CD14-positive monocyte (primary cell): Measurements from ENCODE around the gene ZNF638. TPM values are rescaled to one million over a fixed set of nuclear protein-coding genes. Genes with fewer than 3 reads are reported as not detected.

Experiments used
- DNase-seq, 3 donors: peaks; one replicate each; pipeline ENCODE4 v3.0.0-alpha.2; 2011 to 2022
- H2AFZ ChIP-seq: 2 replicates; pipeline ENCODE4 v1.6.0; 2012; ENCODE audit warnings: mild to moderate bottlenecking, low read depth, low read length, inconsistent platforms; ENCODE audit not compliant: insufficient read depth, poor library complexity, severe bottlenecking
- H3K27ac ChIP-seq, 2 donors: 1 replicate in 1 of 2; 2 replicates in 1 of 2; pipeline ENCODE4 v1.5.1; 2012 to 2013; ENCODE audit warnings: low read length in 2 of 2, control low read depth in 1 of 2, inconsistent platforms in 1 of 2, low read depth in 1 of 2, mild to moderate bottlenecking in 1 of 2
- H3K27me3 ChIP-seq, 2 donors: one replicate each; pipeline versions ENCODE4 v1.6.0 to v1.6.1; 2011 to 2013; ENCODE audit warnings: low read length in 2 of 2; ENCODE audit not compliant: control insufficient read depth in 2 of 2, insufficient read depth in 2 of 2
- H3K36me3 ChIP-seq, 2 donors: replicated peaks in 1 of 2; 1 replicate in 1 of 2; 2 replicates in 1 of 2; pipeline versions ENCODE4 v1.5.1 to v1.6.1; 2012 to 2013; ENCODE audit warnings: low read length in 2 of 2, control low read depth in 1 of 2, inconsistent platforms in 1 of 2, mild to moderate bottlenecking in 1 of 2; ENCODE audit not compliant: insufficient read depth in 2 of 2, control insufficient read depth in 1 of 2
- H3K4me1 ChIP-seq, 2 donors: 1 replicate in 1 of 2; 2 replicates in 1 of 2; pipeline versions ENCODE4 v1.5.1 to v1.6.1; 2012 to 2013; ENCODE audit warnings: low read length in 2 of 2, control low read depth in 1 of 2, inconsistent platforms in 1 of 2, mild to moderate bottlenecking in 1 of 2, moderate library complexity in 1 of 2; ENCODE audit not compliant: insufficient read depth in 2 of 2, control insufficient read depth in 1 of 2
- H3K4me2 ChIP-seq: replicated peaks from 2 replicates; pipeline ENCODE3; 2012; ENCODE audit warnings: low read length, moderate library complexity, mild to moderate bottlenecking; ENCODE audit not compliant: poor library complexity, severe bottlenecking; ENCODE audit errors: extremely low read depth
- H3K4me3 ChIP-seq, 3 experiments: fragments of 200-600 bp in 1 of 3; sonication (generic) in 1 of 3; replicated peaks in 1 of 3; 1 replicate in 2 of 3; 2 replicates in 1 of 3; pipeline ENCODE4 v1.5.1; 2011 to 2013; ENCODE audit warnings: low read length in 3 of 3, mild to moderate bottlenecking in 3 of 3, control low read depth in 2 of 3, low read depth in 2 of 3, inconsistent platforms in 1 of 3, moderate library complexity in 1 of 3
- H3K79me2 ChIP-seq: 2 replicates; pipeline ENCODE4 v1.6.0; 2012; ENCODE audit warnings: mild to moderate bottlenecking, control low read depth, inconsistent platforms, low read length, moderate library complexity; ENCODE audit not compliant: insufficient read depth
- H3K9ac ChIP-seq: 2 replicates; pipeline ENCODE4 v1.6.0; 2017; ENCODE audit warnings: low read length, mild to moderate bottlenecking; ENCODE audit not compliant: insufficient read depth, poor library complexity, severe bottlenecking
- H3K9me3 ChIP-seq, 2 donors: replicated peaks in 1 of 2; 1 replicate in 1 of 2; 2 replicates in 1 of 2; pipeline versions ENCODE4 v1.5.1 to v1.6.1; 2012 to 2013; ENCODE audit warnings: low read length in 2 of 2, control low read depth in 1 of 2; ENCODE audit not compliant: control insufficient read depth in 1 of 2, insufficient read depth in 1 of 2
- H4K20me1 ChIP-seq: 2 replicates; pipeline ENCODE4 v1.6.0; 2012; ENCODE audit warnings: mild to moderate bottlenecking, low read length, control low read depth, moderate library complexity; ENCODE audit not compliant: insufficient read depth
- H3K27ac Mint-ChIP-seq, 7 donors: one replicate each; pipeline ENCODE4 v1.8.0; 2020; ENCODE audit warnings: mild to moderate bottlenecking in 7 of 7, mixed read lengths in 7 of 7, moderate library complexity in 6 of 7, inconsistent platforms in 2 of 7
- H3K27me3 Mint-ChIP-seq, 3 donors: one replicate each; pipeline ENCODE4 v1.8.0; 2021 to 2022; ENCODE audit warnings: low read depth in 3 of 3, mild to moderate bottlenecking in 3 of 3, mixed read lengths in 3 of 3, moderate library complexity in 3 of 3, inconsistent platforms in 1 of 3
- H3K36me3 Mint-ChIP-seq, 2 donors: one replicate each; pipeline ENCODE4 v1.8.0; 2020; ENCODE audit warnings: mixed read lengths in 2 of 2, inconsistent platforms in 1 of 2, mild to moderate bottlenecking in 1 of 2
- H3K4me1 Mint-ChIP-seq: one replicate; pipeline ENCODE4 v1.8.0; 2020; ENCODE audit warnings: mild to moderate bottlenecking, mixed read lengths
- H3K4me3 Mint-ChIP-seq, 2 donors: one replicate each; pipeline ENCODE4 v1.8.0; 2020; ENCODE audit warnings: mild to moderate bottlenecking in 2 of 2, mixed read lengths in 2 of 2, moderate library complexity in 1 of 2
- H3K9me3 Mint-ChIP-seq, 7 donors: one replicate each; pipeline ENCODE4 v1.8.0; 2020 to 2022; ENCODE audit warnings: mixed read lengths in 7 of 7, mild to moderate bottlenecking in 6 of 7, moderate library complexity in 6 of 7, inconsistent platforms in 2 of 7
- CTCF ChIP-seq: fragments of 200-600 bp; IDR thresholded peaks from one replicate; pipeline ENCODE4 v1.8.0; 2022; ENCODE audit warnings: antibody characterized with exemption, mild to moderate bottlenecking
- WGBS: methylation state at CpG from one replicate; pipeline ENCODE4 v1.1.5; 2013; ENCODE audit warnings: missing lambda C conversion rate; ENCODE audit not compliant: insufficient coverage; 5-methylcytosine and 5-hydroxymethylcytosine counted together
- intact Hi-C, 2 donors: fragments of 100-400 bp; cut with micrococcal nuclease; formaldehyde crosslinking; loops; one replicate each; pipeline versions ENCODE4 v1.15.0 to v1.15.1; 2023
- polyA plus RNA-seq, 3 donors: library from polyadenylated mRNA; depleted of rRNA in 1 of 3; unstranded in 2 of 3; stranded (reverse) in 1 of 3; fragments of 300-500 nt in 2 of 3; fragments of >200 nt in 1 of 3; fragmentation: Illumina TruSeq in 2 of 3; gene quantifications; 1 replicate in 2 of 3; 2 replicates in 1 of 3; pipeline ENCODE4 v1.2.3, GENCODE V29; 2012 to 2021

Gene ZNF638
- polyA plus RNA-seq, 3 donors = 19.1 to 64.6 (median 22.4) TPM

- H3K27me3 ChIP-seq = no peaks in the 10 kb centered on the region
- 72% methylated on average over 6 of the region's 8 CpGs for WGBS
- H3K4me1 Mint-ChIP-seq = peaks cover 85% of the 10 kb centered on the region
- peak overlapping the region; percentile 76 for H3K9ac ChIP-seq
- H3K27ac Mint-ChIP-seq = peak overlapping the region in 5 of 7 donors; percentile 39 to 90 (median 74)
- H3K4me3 ChIP-seq = peak overlapping the region; percentile 76 to 96 (median 83)
- no peak for TF ChIP-seq CTCF
- H3K9me3 Mint-ChIP-seq = peaks cover 0 to 2% (median 0%) of the 10 kb centered on the region in 7 donors
- no peak for DNase-seq
- H3K36me3 Mint-ChIP-seq = peaks cover 34 to 49% of the 10 kb centered on the region in 2 donors
- H3K27ac ChIP-seq = peak overlapping the region in 1 of 2 donors; percentile 76
- intact Hi-C loops = no loop called here
- H3K4me1 ChIP-seq = peaks cover 73 to 88% of the 10 kb centered on the region in 2 donors
- H3K9me3 ChIP-seq = no peaks in the 10 kb centered on the region
- peak overlapping the region; percentile 98 for H3K4me2 ChIP-seq
- H2AFZ ChIP-seq = no peak overlapping the region
- peak overlapping the region; percentile 84 to 91 for H3K4me3 Mint-ChIP-seq
- peaks cover 19 to 36% of the 10 kb centered on the region in 2 donors for H3K36me3 ChIP-seq
- H4K20me1 ChIP-seq = peaks cover 57% of the 10 kb centered on the region
- H3K27me3 Mint-ChIP-seq = peaks cover 3 to 10% (median 10%) of the 10 kb centered on the region in 3 donors
- peaks cover 71% of the 10 kb centered on the region for H3K79me2 ChIP-seq
These were observed 123.6 kb downstream of the ZNF638 start for GRCh38 chr2:71455011-71455740.

GRCh38 chr2:71455741-71456569 lies 124.4 kb downstream of the ZNF638 start:
- WGBS = 74% methylated on average over 4 of the region's 6 CpGs
- H3K4me1 Mint-ChIP-seq = peaks cover 84% of the 10 kb centered on the region
- no peak for DNase-seq
- peaks cover 0 to 2% (median 0%) of the 10 kb centered on the region in 7 donors for H3K9me3 Mint-ChIP-seq
- Histone ChIP-seq H2AFZ (no peak overlapping the region), H3K4me3 (peak overlapping the region in 1 of 3 experiments; percentile 96), H3K4me2 (peak overlapping the region; percentile 98), H3K27me3 (no peaks in the 10 kb centered on the region), H3K4me1 (peaks cover 66 to 88% of the 10 kb centered on the region in 2 donors), H3K79me2 (peaks cover 79% of the 10 kb centered on the region), H3K36me3 (peaks cover 19 to 44% of the 10 kb centered on the region in 2 donors), H3K9ac (peak overlapping the region; percentile 76), H3K9me3 (no peaks in the 10 kb centered on the region), H3K27ac (peak overlapping the region in 1 of 2 donors; percentile 76), H4K20me1 (peaks cover 65% of the 10 kb centered on the region)
- intact Hi-C loops = no loop called here
- TF ChIP-seq CTCF = no peak
- H3K36me3 Mint-ChIP-seq = peaks cover 38 to 55% of the 10 kb centered on the region in 2 donors
- H3K27ac Mint-ChIP-seq = peak overlapping the region in 6 of 7 donors; percentile 14 to 80 (median 60)
- peaks cover 3 to 10% (median 10%) of the 10 kb centered on the region in 3 donors for H3K27me3 Mint-ChIP-seq
- H3K4me3 Mint-ChIP-seq = peak overlapping the region; percentile 84 to 91
